CMK (cell line): ENCODE measurements around the gene STK10.
A peak's percentile ranks its signal among the peaks of the same experiment; 100 is the strongest.

Source experiments
- DNase-seq: peaks from one replicate; pipeline ENCODE4 v3.0.0-alpha.2; 2010; ENCODE audit warnings: low read depth

The STK10 gene

GRCh38 chr5:172007175-172008110, 180.6 kb downstream of the STK10 start:
- DNase-seq: no peak

GRCh38 chr5:172006321-172007174, 181.5 kb downstream of the STK10 start, which contains the start of gene FBXW11:
TSS of gene FBXW11 (minus strand) at chr5:172006638. CDS start at chr5:172006502, 136 bp downstream.
- peak; percentile 71 for DNase-seq

GRCh38 chr5:172005708-172006320, 182.2 kb downstream of the STK10 start:
- DNase-seq: no peak

DNA sequence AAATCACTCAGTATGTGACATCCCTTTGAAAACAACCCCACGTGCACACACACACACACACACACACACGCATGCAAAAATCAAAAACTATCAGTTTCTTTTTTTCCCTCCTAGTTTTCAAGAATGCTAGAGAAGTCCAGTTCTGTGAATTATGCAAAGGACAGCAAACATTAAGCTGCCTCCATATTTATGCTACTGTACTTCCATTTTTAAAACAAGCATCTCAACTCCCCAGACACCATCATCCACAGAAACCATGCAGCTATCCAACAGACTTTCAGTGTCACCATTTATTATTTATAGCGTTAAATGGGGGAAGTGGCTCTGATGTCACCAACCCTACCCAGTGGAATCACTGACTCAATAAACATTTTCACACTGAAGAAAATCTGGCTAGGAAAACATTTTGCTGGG, 183.2 kb downstream of the STK10 start:
- DNase-seq: no peak

GRCh38 chr5:172003746-172004145, 184.3 kb downstream of the STK10 start:
- no peak for DNase-seq

DNA sequence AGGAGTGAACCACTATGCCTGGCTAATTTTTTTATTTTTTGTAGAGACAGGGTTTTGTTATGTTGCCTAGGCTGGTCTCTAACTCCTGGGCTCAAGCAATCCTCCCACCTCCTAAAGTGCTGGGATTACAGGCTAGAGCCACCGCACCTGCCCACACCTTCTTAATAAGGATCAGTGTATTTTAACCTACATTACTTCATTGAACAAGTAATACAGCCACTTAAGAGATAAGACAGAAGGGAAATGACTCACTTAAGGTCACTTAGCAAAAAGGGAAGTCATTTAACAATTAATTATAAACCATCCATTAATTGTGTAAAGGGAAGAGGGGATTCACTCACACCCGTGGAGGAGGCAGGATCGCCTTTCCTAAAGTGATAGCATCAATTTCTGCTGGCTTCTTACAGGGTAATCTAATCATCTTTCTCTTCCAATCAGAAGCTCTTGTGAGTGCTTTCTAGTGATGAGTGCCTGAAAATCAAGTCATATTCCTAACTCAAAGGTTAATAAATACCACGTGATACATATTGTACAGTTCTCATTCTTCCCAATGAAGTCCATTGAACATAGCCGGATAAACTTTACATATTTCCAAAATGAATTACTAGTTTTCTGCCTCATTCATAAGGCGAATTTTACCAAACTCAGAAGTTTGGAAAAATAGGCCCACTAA, 185.0 kb downstream of the STK10 start:
- no peak for DNase-seq

- no peak for DNase-seq
Measured at GRCh38 chr5:172002310-172002709, 185.7 kb downstream of the STK10 start.

DNA sequence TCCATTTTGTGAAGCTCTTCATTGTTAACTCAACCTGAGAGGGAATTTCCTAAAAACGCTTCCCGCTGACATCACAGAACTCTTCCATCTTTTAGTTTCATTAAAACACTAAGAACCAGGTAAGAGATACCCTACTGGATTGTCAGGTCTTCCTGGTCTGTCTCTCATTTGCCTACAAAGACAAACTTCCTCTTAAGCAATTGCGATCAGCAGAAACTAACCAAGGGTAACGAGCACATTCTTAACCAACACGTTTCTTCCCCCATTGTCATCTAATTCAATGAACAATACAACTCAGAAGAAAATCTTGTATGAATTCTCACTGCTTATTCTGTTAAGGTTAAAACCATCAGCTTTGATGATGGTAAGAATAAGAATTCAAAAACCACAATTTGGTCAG, 188.1 kb downstream of the STK10 start:
- DNase-seq: no peak

DNA sequence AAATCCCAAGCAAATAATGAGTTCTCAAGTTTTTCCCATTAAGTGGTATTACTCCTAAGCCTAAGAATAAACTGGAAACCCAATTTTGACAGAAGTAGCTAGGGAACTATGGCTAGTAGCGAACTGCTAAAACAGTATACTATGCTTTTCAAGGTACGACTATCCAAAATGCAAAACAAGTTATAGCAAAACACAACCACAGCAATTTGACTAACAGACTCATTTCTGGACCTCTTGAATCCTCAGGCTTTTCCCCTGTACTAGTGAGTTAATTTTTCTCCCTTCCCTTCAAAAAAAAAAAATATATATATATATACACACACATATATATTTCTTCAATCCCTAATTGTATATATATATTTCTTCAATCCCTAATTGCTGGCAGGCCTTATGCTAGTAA, 188.9 kb downstream of the STK10 start:
- DNase-seq: no peak

DNA sequence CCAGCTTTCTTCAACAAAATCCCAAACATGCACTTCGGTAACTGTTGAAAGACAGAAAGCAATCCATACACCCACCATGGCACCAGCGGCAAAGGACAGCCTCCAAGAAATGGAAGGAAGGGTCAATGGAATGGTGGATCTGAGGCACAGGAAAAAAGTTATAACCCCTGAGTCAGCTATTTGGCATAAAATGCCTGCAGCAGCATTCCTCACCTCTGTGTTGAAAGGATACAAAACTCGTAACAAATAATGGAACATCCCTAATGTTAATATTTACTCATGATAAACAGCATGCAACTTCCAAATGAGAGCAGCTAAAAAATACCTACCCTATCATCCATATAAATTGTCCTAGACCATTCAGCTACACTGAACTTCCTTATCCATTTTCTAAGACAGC, 191.0 kb downstream of the STK10 start:
- DNase-seq: no peak

DNA sequence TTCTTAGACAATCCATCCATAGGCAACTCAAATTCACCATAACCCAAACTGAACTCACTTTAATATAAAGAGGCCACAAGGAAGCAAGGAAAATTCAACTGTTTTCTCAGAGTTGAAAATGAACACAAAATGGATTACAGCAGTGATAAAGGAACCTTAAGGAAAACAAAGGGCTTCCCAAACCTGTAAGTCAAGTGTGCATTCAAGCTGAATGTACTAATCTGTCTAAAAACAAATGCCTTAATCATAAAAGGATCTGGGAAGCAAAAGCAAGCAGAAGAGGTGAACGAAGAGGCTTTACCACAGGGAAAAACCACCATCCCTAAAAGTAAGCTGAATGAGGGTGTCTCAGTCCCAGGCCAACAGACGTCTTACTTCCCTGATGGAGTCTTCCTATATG, 195.2 kb downstream of the STK10 start:
- no peak for DNase-seq

- no peak for DNase-seq
Measured at GRCh38 chr5:171992305-171992704, 195.7 kb downstream of the STK10 start.
